T-cell (primary cell): ENCODE results near the gene FHIP1A. TPM values are rescaled to one million over a fixed set of nuclear protein-coding genes. Genes with fewer than 3 reads are reported as not detected.
"Not testable (repeated sequence)": the region's sequence is repeated elsewhere in the genome, so short reads cannot be mapped to it uniquely, and the experiment has no call there.

Source experiments
- ATAC-seq, 4 experiments: fragments of 200-7000 bp in 3 of 4; fragments of 150-1000 bp in 1 of 4; cut with Tn5 transposase; replicated peaks in 1 of 4; 1 replicate in 3 of 4; 2 replicates in 1 of 4; pipeline ENCODE4 v1.10.0; 2021; ENCODE audit warnings: moderate library complexity in 3 of 4, mild to moderate bottlenecking in 2 of 4, moderate number of reproducible peaks in 1 of 4
- CTCF ChIA-PET, 2 donors: fragments of 300-600 bp; sonication (Branson Sonifier 250); formaldehyde crosslinking; loops; one replicate each; lab custom pipeline; 2022; ENCODE audit warnings: antibody characterized with exemption in 2 of 2; lab: Charles Lee
- POLR2A ChIA-PET, 2 donors: fragments of 300-600 bp; sonication (Branson Sonifier 250); formaldehyde crosslinking; loops; one replicate each; lab custom pipeline; 2022; ENCODE audit warnings: antibody characterized with exemption in 2 of 2; lab: Charles Lee
- DNase-seq, 35 experiments: peaks; one replicate each; pipeline versions ENCODE4 v3.0.0 to v3.0.0-alpha.2; 2013 to 2023
- H3K27ac ChIP-seq: one replicate; pipeline ENCODE4 v1.5.1; 2013; ENCODE audit warnings: low read length
- H3K27me3 ChIP-seq, 2 experiments: replicated peaks in 1 of 2; 1 replicate in 1 of 2; 2 replicates in 1 of 2; pipeline versions ENCODE4 v1.6.1 to v1.7.0; 2013; ENCODE audit warnings: low read length in 1 of 2, mixed read lengths in 1 of 2; ENCODE audit not compliant: control insufficient read depth in 2 of 2, insufficient read depth in 2 of 2; ENCODE audit errors: extremely low read depth in 1 of 2
- H3K36me3 ChIP-seq, 2 donors: 1 replicate in 1 of 2; 2 replicates in 1 of 2; pipeline versions ENCODE4 v1.6.1 to v1.7.0; 2013; ENCODE audit warnings: low read length in 1 of 2; ENCODE audit not compliant: control insufficient read depth in 2 of 2, insufficient read depth in 1 of 2; ENCODE audit errors: extremely low read depth in 1 of 2
- H3K4me1 ChIP-seq, 2 experiments: 1 replicate in 1 of 2; 2 replicates in 1 of 2; pipeline versions ENCODE4 v1.6.1 to v1.7.0; 2013; ENCODE audit warnings: low read length in 2 of 2, mixed read lengths in 1 of 2; ENCODE audit not compliant: insufficient read depth in 2 of 2, control insufficient read depth in 1 of 2; ENCODE audit errors: extremely low read depth in 1 of 2
- H3K4me3 ChIP-seq, 2 donors: 1 replicate in 1 of 2; 2 replicates in 1 of 2; pipeline versions ENCODE4 v1.5.1 to v1.7.0; 2013; ENCODE audit warnings: mild to moderate bottlenecking in 2 of 2, low read length in 1 of 2, moderate library complexity in 1 of 2; ENCODE audit not compliant: control insufficient read depth in 1 of 2; ENCODE audit errors: extremely low read depth in 1 of 2
- H3K9me3 ChIP-seq: 2 replicates; pipeline ENCODE4 v1.7.0; 2013
- H3K27ac Mint-ChIP-seq, 2 donors: one replicate each; pipeline ENCODE4 v1.8.0; 2020 to 2021; ENCODE audit warnings: mild to moderate bottlenecking in 2 of 2, mixed read lengths in 2 of 2
- H3K27me3 Mint-ChIP-seq, 2 donors: one replicate each; pipeline ENCODE4 v1.8.0; 2021 to 2022; ENCODE audit warnings: mixed read lengths in 2 of 2
- H3K36me3 Mint-ChIP-seq: one replicate; pipeline ENCODE4 v1.8.0; 2021; ENCODE audit warnings: mixed read lengths
- H3K4me1 Mint-ChIP-seq, 3 donors: one replicate each; pipeline ENCODE4 v1.8.0; 2020 to 2022; ENCODE audit warnings: mixed read lengths in 3 of 3, mild to moderate bottlenecking in 1 of 3
- H3K4me3 Mint-ChIP-seq, 3 donors: one replicate each; pipeline ENCODE4 v1.8.0; 2020 to 2022; ENCODE audit warnings: mild to moderate bottlenecking in 3 of 3, mixed read lengths in 3 of 3, moderate library complexity in 3 of 3
- H3K9me3 Mint-ChIP-seq, 3 donors: one replicate each; pipeline ENCODE4 v1.8.0; 2020 to 2022; ENCODE audit warnings: mixed read lengths in 3 of 3
- WGBS: methylation state at CpG from one replicate; pipeline ENCODE4 v1.1.5; 2013; ENCODE audit warnings: missing lambda C conversion rate; ENCODE audit not compliant: insufficient coverage; 5-methylcytosine and 5-hydroxymethylcytosine counted together
- total RNA-seq, 35 experiments: library from RNA in 6 of 35; stranded (reverse) in 6 of 35; fragments of 120-200 nt in 1 of 35; gene quantifications; one replicate each; pipeline versions ENCODE4 v1.2.1 to v1.2.4 and lab custom pipeline; 2013 to 2026

The FHIP1A gene
- total RNA-seq, 5 donors from 2014 or later (not counting 1 experiment from before 2014, with no cell fraction given), result 1.1 to 2.7 (median 1.6) TPM

DNA sequence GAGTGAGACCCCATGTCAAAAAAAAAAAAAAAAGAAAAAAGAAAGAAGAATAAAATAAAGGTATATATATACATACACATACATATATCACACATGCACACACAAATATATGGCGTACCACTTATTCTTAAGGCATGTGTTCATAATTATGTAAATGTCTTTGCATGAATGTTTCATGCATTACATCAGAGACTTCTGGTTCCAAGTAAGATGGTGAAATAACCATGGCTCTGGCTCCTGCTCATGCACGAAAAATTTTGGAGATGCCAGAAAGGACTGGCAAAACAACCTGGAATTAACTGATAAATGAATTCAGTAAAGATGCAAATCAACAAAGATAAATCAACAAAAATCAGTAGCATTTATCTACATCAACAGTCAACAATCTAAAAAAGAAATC is 19.7 kb upstream of the FHIP1A start:
- Mint-ChIP-seq H3K27ac (no peak overlapping the region), H3K4me1 (no peaks in the 10 kb centered on the region), H3K27me3 (peaks cover 8 to 10% of the 10 kb centered on the region in 2 donors), H3K36me3 (no peaks in the 10 kb centered on the region), H3K9me3 (no peaks in the 10 kb centered on the region), H3K4me3 (no peak overlapping the region)
- Histone ChIP-seq H3K9me3 (no peaks in the 10 kb centered on the region), H3K27ac (no peak overlapping the region), H3K4me3 (no peak overlapping the region), H3K27me3 (no peaks in the 10 kb centered on the region), H3K4me1 (no peaks in the 10 kb centered on the region), H3K36me3 (no peaks in the 10 kb centered on the region)
- ATAC-seq (no peak), DNase-seq (no peak)
- ChIA-PET POLR2A (no interaction called here), CTCF (no interaction called here)
- no CpG with 5 or more reads among the region's 2 CpGs for WGBS

DNA sequence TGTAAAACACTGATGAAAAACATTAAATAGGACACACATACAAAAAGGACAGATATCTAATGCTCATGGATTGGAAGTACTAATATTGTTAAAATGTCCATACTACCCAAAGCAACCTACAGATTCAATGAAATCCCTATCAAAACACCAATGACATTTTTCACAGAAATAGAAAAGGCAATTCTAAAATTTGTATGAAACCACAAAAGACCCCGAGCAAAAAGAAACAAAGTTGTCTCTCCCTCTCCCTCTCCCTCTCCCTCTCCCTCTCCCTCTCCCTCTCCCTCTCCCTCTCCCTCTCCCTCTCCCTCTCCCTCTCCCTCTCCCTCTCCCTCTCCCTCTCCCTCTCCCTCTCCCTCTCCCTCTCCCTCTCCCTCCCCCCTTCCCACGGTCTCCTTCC is 19.2 kb upstream of the FHIP1A start:
- H3K27ac Mint-ChIP-seq, H3K4me3 Mint-ChIP-seq, H3K36me3 Mint-ChIP-seq, H3K36me3 ChIP-seq, H3K27ac ChIP-seq, H3K4me1 ChIP-seq, H3K9me3 Mint-ChIP-seq, ATAC-seq, H3K4me1 Mint-ChIP-seq, POLR2A ChIA-PET, H3K9me3 ChIP-seq, H3K27me3 ChIP-seq, DNase-seq, H3K27me3 Mint-ChIP-seq, CTCF ChIA-PET, H3K4me3 ChIP-seq: not testable (repeated sequence)
- WGBS, result no CpG with 5 or more reads among the region's 2 CpGs

DNA sequence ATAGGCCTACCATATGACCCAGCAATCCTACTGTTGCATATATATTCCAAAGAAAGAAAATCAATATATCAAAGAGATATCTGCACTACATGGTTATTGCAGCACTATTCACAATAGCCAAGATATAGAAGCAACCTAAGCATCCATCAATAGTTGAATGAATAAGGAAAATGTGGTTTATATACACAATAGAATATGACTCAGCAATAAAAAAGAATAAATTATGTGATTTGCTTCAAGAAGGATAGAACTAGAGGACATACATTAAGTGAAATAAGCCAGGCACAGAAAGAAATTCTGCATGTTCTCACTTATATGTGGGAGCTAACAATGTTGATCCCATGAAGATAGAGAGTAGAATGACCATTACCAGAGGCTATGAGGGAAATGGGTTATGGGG is 13.1 kb upstream of the FHIP1A start:
- H3K27ac Mint-ChIP-seq, result no peak overlapping the region
- no peak for DNase-seq
- no peaks in the 10 kb centered on the region for H3K36me3 ChIP-seq
- H3K9me3 ChIP-seq, result no peaks in the 10 kb centered on the region
- H3K4me3 ChIP-seq, result no peak overlapping the region
- no peak overlapping the region for H3K4me3 Mint-ChIP-seq
- no peak for ATAC-seq
- H3K4me1 Mint-ChIP-seq, result no peaks in the 10 kb centered on the region
- H3K27ac ChIP-seq, result no peak overlapping the region
- ChIA-PET CTCF (interaction anchor here in 1 of 2 donors (0.6 kb wide), 1 partner anchor 288 kb away, joined by 3 read pairs; no protein-coding TSS in a partner anchor), POLR2A (no interaction called here)
- peaks cover 0 to 7% of the 10 kb centered on the region in 2 donors for H3K27me3 Mint-ChIP-seq
- H3K36me3 Mint-ChIP-seq, result no peaks in the 10 kb centered on the region
- H3K9me3 Mint-ChIP-seq, result no peaks in the 10 kb centered on the region
- H3K27me3 ChIP-seq, result no peaks in the 10 kb centered on the region
- H3K4me1 ChIP-seq, result no peaks in the 10 kb centered on the region

DNA sequence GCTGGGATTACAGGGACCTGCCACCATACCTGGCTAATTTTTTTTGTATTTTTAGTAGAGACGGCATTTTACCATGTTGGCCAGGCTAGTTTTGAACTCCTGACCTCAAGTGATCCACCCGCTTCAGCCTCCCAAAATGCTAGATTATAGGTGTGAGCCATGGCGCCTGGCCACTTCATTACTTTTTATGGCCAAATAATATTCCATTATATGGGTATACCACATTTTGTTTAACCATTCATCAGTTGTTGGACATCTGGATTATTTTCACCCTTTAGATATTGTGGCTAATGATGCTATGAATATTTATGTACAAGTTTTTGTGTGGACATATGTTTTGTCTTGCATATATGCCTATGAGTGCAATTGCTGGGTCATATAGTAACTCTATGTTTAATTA is 8.6 kb upstream of the FHIP1A start:
- DNase-seq (no peak), ATAC-seq (no peak)
- ChIA-PET POLR2A (interaction anchor here in 1 of 2 donors (0.6 kb wide), 1 partner anchor 1249 kb away, joined by 3 read pairs; no protein-coding TSS in a partner anchor), CTCF (no interaction called here)
- Mint-ChIP-seq H3K4me3 (no peak overlapping the region), H3K4me1 (no peaks in the 10 kb centered on the region), H3K27ac (no peak overlapping the region), H3K27me3 (peaks cover 0 to 2% of the 10 kb centered on the region in 2 donors), H3K36me3 (no peaks in the 10 kb centered on the region), H3K9me3 (no peaks in the 10 kb centered on the region)
- Histone ChIP-seq H3K9me3 (no peaks in the 10 kb centered on the region), H3K4me1 (no peaks in the 10 kb centered on the region), H3K4me3 (no peak overlapping the region), H3K27ac (no peak overlapping the region), H3K36me3 (no peaks in the 10 kb centered on the region), H3K27me3 (no peaks in the 10 kb centered on the region)
- WGBS, result no CpG with 5 or more reads among the region's 3 CpGs

DNA sequence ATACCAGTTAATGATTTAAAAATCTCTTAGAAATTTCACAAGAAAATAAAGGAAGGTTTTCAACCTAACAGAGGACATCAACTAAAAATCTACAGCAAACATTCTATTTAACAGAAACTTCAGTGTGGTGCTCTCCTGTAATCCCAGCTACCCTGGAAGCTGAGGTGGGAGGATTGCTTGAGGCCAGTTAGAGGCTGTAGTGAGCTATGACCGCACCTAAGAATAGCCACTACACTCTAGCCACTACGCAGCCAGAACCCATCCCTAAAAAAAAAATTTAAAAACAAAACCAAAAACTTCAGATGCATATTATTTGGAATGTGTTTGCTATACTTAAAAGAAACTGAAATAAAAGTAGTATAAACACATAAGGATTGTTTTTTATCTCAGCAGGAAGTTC is 7.2 kb upstream of the FHIP1A start:
- H3K9me3 ChIP-seq, result no peaks in the 10 kb centered on the region
- H3K27me3 ChIP-seq, result no peaks in the 10 kb centered on the region
- ChIA-PET CTCF (no interaction called here), POLR2A (no interaction called here)
- H3K4me1 ChIP-seq, result no peaks in the 10 kb centered on the region
- Mint-ChIP-seq H3K27ac (no peak overlapping the region), H3K4me1 (no peaks in the 10 kb centered on the region), H3K27me3 (peaks cover 0 to 2% of the 10 kb centered on the region in 2 donors), H3K36me3 (no peaks in the 10 kb centered on the region), H3K9me3 (no peaks in the 10 kb centered on the region), H3K4me3 (no peak overlapping the region)
- H3K27ac ChIP-seq, result no peak overlapping the region
- no peaks in the 10 kb centered on the region for H3K36me3 ChIP-seq
- no peak overlapping the region for H3K4me3 ChIP-seq
- no peak for DNase-seq
- WGBS, result no CpG with 5 or more reads among the region's 2 CpGs
- ATAC-seq, result no peak

DNA sequence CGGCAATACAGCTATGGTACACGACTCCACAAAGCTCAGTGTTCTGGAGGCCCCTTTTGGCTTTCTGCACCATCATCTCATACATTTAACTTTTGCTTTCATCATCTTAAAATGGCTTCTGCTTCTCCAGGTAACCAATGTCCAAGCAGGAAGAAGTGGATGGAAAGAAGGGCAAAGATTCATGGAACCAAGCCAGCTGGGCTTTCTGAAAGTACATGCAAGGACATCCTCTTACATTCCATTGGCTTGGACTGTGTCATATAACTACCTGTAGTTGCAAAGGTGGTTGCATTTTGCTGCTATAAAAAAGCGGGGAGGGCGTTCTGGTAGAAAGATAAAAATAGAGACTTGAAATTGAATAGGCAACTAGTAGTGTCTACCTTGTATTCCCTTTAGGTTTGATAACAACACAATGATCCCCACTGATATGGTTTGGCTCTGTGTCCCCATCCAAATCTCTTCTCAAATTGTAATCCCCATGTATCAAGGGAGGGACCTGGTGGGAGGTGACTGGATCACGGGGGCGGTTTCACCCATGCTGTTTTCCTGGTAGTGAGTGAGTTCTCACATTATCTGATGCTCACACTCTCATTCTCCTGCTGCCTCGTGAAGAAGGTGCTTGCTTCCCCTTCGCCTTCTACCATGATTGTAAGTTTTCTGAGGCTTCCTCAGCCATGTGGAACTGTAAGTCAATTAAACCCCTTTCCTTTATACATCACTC is 6.7 kb upstream of the FHIP1A start:
- POLR2A ChIA-PET, result no interaction called here
- CTCF ChIA-PET, result interaction anchor here in 1 of 2 donors (0.5 kb wide), 1 partner anchor 27 kb away, joined by 3 read pairs; no protein-coding TSS in a partner anchor
- H3K4me1 Mint-ChIP-seq, result peaks cover 2% of the 10 kb centered on the region in 3 donors
- peaks cover 0 to 2% of the 10 kb centered on the region in 2 experiments for H3K4me1 ChIP-seq
- no peaks in the 10 kb centered on the region for H3K9me3 ChIP-seq
- H3K27ac Mint-ChIP-seq, result no peak overlapping the region
- peaks cover 0 to 5% of the 10 kb centered on the region in 2 experiments for H3K27me3 ChIP-seq
- no peaks in the 10 kb centered on the region for H3K9me3 Mint-ChIP-seq
- H3K4me3 ChIP-seq, result no peak overlapping the region
- WGBS, result no CpG with 5 or more reads among the region's 8 CpGs
- H3K4me3 Mint-ChIP-seq, result no peak overlapping the region
- H3K36me3 ChIP-seq, result no peaks in the 10 kb centered on the region
- peaks cover 0 to 2% of the 10 kb centered on the region in 2 donors for H3K27me3 Mint-ChIP-seq
- DNase-seq (no peak), ATAC-seq (no peak)
- H3K27ac ChIP-seq, result no peak overlapping the region
- no peaks in the 10 kb centered on the region for H3K36me3 Mint-ChIP-seq
